ENCODE data around the gene GPR45.
A peak's percentile ranks its signal among the peaks of the same experiment; 100 is the strongest.

Gene GPR45

DNA sequence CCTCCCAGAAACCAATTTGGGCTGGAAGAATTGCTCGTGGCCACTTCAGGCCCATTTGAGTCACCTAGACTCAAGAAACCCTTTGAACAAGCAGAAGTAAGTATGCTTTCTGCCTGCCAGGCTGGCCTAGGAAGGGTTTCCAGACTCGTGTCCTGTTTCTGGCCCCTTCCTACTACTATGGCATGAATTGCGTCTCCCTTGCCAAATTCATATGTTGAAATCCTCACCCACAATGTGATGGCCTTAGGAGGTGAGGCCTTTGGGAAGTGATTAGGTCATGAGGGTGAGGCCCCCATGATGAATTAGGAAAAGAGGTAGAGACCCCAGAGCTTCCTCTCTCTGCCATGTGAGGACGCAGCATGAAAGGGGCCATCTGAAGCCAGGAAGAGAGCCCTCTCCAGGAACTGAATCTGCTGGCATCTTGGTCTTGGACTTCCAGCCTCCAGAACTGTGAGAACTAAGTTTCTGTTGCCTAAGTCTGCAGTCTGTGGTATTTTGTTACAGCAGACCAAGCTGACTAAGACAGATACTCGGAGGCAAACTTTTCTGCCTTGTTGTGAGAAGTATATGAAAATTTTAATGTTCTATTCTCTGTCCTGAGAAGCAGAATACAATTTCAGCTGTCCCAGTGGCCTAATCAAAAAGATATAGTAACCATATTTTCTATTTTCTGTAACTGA is 13.1 kb downstream of the GPR45 start:
- DNase-seq (ENCODE audit: low read depth), result no peak

DNA sequence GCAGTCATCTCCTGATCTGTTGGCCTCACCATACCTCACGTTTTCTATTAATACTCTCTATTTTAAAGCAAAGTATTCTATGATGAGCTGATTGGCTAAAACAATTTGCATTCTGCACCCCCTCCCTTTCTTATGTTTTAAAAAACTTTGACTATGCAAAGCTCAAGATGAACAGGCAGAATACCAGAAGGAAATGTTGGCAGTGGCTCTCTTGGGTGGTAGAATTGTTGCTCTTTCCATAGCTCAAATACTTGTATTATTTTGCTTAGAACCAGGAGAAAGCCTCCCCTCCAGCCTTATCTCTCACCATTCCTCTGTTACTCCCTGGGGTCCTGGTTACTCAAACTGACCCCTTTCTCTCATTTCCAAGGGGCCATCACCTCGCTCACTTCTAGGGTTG is 14.4 kb downstream of the GPR45 start:
- DNase-seq (ENCODE audit: low read depth), result no peak

DNA sequence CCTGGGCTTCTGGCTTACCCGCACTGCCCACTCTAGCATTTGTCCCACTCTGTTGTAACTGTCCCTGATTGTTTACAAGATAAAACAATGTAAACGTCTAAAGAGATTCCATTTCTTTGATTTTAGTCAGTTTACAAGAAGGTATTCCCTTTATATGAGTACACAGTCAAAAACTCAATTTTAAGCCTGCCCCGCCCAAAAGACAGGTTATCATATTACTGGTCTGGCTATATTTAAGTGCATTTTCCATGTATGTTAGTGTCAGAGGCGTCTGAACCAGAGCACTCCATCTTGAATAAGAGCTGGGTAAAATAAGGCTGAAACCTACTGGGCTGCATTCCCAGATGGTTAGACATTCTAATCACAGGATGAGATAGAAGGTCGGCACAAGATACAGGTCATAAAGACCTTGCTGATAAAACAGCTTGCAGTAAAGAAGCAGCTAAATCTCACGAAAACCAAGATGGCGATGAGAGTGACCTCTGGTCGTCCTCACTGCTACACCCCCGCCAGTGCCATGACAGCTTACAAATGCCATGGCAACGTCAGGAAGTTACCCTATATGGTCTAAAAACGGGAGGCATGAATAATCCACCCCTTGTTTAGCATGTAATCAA is 15.0 kb downstream of the GPR45 start:
- DNase-seq (ENCODE audit: low read depth), result no peak

DNA sequence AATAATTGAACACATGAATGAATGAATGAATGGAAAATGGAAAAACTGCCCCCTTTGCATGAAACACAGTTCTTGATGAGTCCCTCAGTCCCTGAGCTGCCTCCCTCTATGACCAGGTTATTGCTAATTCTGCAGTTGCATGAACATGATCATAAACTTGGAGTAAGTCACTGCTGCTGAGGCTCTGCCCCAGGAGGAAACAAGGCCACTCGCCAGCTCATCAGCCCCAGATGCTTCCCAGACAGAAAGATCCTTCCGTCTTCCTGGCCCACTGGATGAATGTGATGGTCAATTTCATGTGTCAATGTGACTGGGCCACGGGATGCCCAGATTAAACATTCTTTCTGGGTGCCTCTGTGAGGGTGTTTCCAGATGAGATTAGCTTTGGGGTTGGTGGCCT is 16.4 kb downstream of the GPR45 start:
- DNase-seq (ENCODE audit: low read depth), result no peak

DNA sequence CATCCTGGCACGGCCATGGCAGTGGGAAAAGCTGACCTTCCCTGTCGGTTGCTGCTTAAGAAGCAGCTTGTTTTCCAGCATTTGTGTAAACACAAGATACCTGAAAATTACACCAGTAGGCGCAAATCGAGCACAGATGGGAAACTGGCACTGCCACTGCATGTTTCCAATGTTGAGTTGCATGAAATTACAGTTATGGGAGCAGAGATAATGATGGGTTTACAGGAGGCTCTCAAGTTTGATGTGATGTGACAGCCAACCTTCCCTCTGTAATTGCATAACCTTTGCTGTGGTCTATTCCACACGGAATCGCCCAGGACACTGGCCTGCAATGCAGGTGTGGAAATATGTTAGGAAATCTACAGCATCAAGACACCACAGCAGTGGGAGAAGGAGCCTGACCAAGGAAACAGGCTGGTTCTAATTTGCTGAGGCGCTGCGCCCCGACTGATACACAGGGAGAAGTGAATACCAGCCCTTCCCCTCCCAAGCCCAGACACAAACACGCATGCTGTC is 17.4 kb downstream of the GPR45 start:
- DNase-seq (ENCODE audit: low read depth), result no peak

DNA sequence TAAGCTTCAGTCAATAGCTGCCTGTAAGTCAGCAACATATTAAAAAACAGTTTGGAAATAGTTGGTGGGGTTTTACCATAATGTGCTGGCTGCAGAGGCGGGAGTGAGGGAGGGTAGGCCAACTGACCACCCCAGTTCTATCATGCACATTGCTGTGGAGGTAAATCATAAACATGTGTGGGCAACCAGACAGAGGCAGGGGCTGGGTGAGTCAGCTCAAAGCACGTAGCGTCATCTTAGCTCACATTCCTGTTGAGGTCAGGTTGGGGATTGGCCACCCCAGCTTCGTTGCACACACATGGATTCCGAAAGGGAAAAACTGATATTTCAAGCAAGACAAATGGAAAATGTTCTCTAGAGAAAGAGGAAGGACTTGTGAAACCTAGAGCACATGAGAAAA is 19.5 kb downstream of the GPR45 start:
- peak; percentile 73 for DNase-seq (ENCODE audit: low read depth)

DNA sequence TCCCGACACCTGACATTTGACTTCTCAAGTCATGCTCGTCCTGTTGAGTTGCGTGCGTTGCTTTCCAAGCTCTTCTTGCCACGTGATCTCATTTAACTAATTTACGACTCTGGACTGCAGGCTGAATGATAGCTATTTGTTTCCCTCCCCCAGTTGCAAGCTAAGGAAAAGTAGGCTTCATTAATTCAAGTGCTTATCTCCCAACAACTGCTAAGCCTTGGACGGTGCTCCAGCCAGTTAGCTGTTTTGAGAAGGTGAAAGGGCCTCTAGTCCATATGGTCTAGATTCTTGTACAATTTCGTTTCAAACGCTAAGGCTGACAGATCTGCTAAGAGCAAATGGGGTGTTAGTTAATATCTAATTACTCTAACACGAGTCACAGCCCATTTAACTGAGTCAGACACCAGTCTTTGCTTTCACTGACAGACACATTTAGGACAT is 21.1 kb downstream of the GPR45 start:
- no peak for DNase-seq (ENCODE audit: low read depth)

GRCh38 chr2:105269426-105269825 is 27.9 kb downstream of the GPR45 start:
- no peak for DNase-seq (ENCODE audit: low read depth)

DNA sequence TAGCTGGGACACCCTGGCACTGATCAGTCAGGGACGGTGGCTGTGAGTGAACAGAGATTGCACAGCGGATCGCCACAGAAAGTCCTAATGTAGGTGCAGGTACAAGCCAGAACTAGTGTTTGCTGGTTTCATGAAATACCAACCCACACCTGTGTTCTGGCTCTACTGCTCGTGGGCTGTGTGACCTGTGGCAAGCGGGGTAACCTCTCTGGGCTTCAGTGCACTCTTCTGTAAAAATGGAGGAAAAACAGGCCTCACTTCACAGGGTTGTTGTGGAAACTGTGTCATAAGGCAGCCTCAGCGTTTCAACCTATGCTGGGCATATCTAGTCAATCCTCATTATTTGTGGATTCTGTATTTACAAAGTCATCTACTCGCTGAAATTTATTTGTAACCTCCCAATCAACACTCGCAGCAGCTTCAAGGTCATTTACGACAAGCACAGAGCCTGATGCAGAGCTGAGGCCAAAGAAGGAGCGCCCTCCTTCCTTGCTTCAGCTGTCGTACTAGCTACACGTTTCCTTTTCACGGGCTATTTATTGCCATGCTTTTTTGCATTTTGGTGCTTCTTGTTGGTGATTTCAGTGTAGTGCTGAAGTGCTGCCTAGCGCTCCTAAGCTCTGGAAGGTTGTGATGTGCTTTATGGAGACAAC is 30.0 kb downstream of the GPR45 start:
- DNase-seq (ENCODE audit: low read depth), result no peak

DNA sequence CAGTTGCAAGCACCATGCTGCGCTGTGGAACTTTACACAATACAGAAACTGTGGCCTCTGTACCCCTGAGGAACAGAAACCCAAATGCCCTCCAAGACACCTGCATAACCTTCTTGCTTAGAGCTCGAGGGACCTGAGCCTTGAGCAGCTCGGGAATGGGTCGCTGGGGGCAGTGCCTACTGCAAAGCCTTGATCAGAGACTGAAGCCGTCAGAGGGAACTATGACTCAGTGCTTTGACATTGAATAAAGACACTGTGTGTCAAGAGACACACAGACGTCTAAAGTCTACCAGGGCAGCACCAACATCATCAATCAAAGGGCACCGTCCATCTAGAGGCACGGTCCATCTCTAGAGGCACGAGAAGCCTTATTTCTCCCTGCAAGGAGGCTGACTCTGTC is 30.6 kb downstream of the GPR45 start:
- no peak for DNase-seq (ENCODE audit: low read depth)

GRCh38 chr2:105274046-105274445 is 32.5 kb downstream of the GPR45 start:
- DNase-seq (ENCODE audit: low read depth), result no peak

GRCh38 chr2:105278654-105279053 is 37.1 kb downstream of the GPR45 start:
- no peak for DNase-seq (ENCODE audit: low read depth)

- no peak for DNase-seq (ENCODE audit: low read depth)
These were observed 37.6 kb downstream of the GPR45 start for GRCh38 chr2:105279126-105279525.

DNA sequence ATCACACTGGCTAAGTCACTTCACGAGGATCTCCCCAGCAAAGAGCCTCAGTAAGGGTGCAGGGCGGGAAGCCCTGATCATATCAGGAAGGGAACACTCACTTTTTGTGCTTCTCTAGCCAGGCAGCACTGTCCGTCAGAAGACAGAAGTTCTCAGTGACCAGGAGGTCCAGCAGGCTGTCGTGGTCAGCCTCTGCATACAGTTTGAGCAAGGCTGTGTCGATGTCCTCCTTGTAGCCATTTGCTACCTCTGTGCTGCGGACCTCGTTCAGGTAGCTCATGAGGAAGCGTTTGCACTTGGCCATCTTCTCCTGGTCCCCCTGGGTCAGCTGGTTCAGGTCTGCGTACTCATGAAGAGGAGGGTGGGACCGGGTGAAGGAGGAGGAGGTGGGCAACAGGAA is 38.7 kb downstream of the GPR45 start:
- DNase-seq (ENCODE audit: low read depth), result no peak

GRCh38 chr2:105283532-105283931 is 42.0 kb downstream of the GPR45 start:
- DNase-seq (ENCODE audit: low read depth), result no peak

- DNase-seq (ENCODE audit: low read depth), result no peak
These were observed 46.1 kb downstream of the GPR45 start for GRCh38 chr2:105287692-105288091.

- no peak for DNase-seq (ENCODE audit: low read depth)
These were observed 46.6 kb downstream of the GPR45 start for GRCh38 chr2:105288133-105288532.

GRCh38 chr2:105290981-105291660 is 49.6 kb downstream of the GPR45 start:
- no peak for DNase-seq (ENCODE audit: low read depth)

- DNase-seq (ENCODE audit: low read depth), result no peak
These were observed 50.4 kb downstream of the GPR45 start for GRCh38 chr2:105291981-105292380.

Measured in HS-5 (cell line).